Stomach (tissue), 9 donors: Measurements from ENCODE around the gene FARS2. TPM values are rescaled to one million over a fixed set of nuclear protein-coding genes. Genes with fewer than 3 reads are reported as not detected.

ENCODE experiments used
- DNase-seq, 2 donors: peaks; one replicate each; pipeline versions ENCODE4 v3.0.0 to v3.0.0-alpha.2; 2013 to 2019
- H3K27ac ChIP-seq, 5 donors: fragments of 200-600 bp in 4 of 5; sonication (generic) in 4 of 5; one replicate each; pipeline ENCODE4 v1.5.1; 2013 to 2019; ENCODE audit warnings: mild to moderate bottlenecking in 1 of 5, moderate library complexity in 1 of 5
- H3K27me3 ChIP-seq, 3 donors: fragments of 200-600 bp; sonication (generic); one replicate each; pipeline ENCODE4 v1.5.1; 2017 to 2019; ENCODE audit warnings: mixed run types in 1 of 3
- H3K36me3 ChIP-seq, 4 donors: fragments of 200-600 bp; sonication (generic); 1 replicate in 3 of 4; 2 replicates in 1 of 4; pipeline ENCODE4 v1.5.1; 2016 to 2019
- H3K4me1 ChIP-seq, 4 donors: fragments of 200-600 bp; sonication (generic); one replicate each; pipeline ENCODE4 v1.5.1; 2016 to 2019
- H3K4me3 ChIP-seq, 4 donors: fragments of 200-600 bp; sonication (generic) in 3 of 4; one replicate each; pipeline ENCODE4 v1.5.1; 2016 to 2019; ENCODE audit warnings: mild to moderate bottlenecking in 1 of 4
- H3K9me3 ChIP-seq, 4 donors: fragments of 200-600 bp; sonication (generic); one replicate each; pipeline ENCODE4 v1.5.1; 2016 to 2019
- CTCF ChIP-seq, 7 experiments: fragments of 450-650 bp in 4 of 7; fragments of 200-600 bp in 3 of 7; sonication (generic) in 3 of 7; IDR thresholded peaks; one replicate each; pipeline ENCODE4 v1.5.1; 2016 to 2019; ENCODE audit warnings: antibody characterized with exemption in 7 of 7, control low read depth in 2 of 7, mild to moderate bottlenecking in 1 of 7
- EP300 ChIP-seq: sonication (generic); formaldehyde crosslinking; IDR thresholded peaks from one replicate; pipeline ENCODE4 v1.6.1; 2017; ENCODE audit warnings: antibody characterized with exemption
- POLR2A ChIP-seq, 4 donors: fragments of 450-650 bp; IDR thresholded peaks; one replicate each; pipeline ENCODE4 v1.6.1; 2016; ENCODE audit warnings: antibody characterized with exemption in 4 of 4, control low read depth in 2 of 4, mild to moderate bottlenecking in 1 of 4, moderate library complexity in 1 of 4
- POLR2AphosphoS5 ChIP-seq, 3 donors: sonication (generic); formaldehyde crosslinking; IDR thresholded peaks; one replicate each; pipeline ENCODE4 v1.6.1; 2016; ENCODE audit warnings: antibody characterized with exemption in 3 of 3
- WGBS, 5 donors: extraction: QIAGEN DNeasy Blood & Tissue Kit in 3 of 5; methylation state at CpG; one replicate each; pipeline versions ENCODE4 v1.1.5 to v1.1.7; 2013 to 2018; 5-methylcytosine and 5-hydroxymethylcytosine counted together
- intact Hi-C: fragments of 100-400 bp; cut with DNase I; formaldehyde crosslinking; loops from one replicate; pipeline ENCODE4 v1.15.1; 2023; ENCODE audit warnings: low total_unique reads
- polyA plus RNA-seq, 3 donors: library from polyadenylated mRNA; stranded (reverse); fragments of 200-250 nt; gene quantifications; one replicate each; pipeline ENCODE4 v1.2.3, GENCODE V29; 2013
- total RNA-seq, 5 donors: library from RNA; depleted of rRNA; stranded (reverse); fragments of >200 nt; gene quantifications; one replicate each; pipeline versions ENCODE4 v1.1.0 to v1.2.3, GENCODE V29; 2014 to 2016
- donor health status: healthy with polysubstance abuse.
- donor health status: Bipolar disorder and iron deficiency.
- donor health status: healthy.

FARS2 gene
- total and polyA plus RNA-seq, 8 donors = 3.8 to 47.8 (median 15.9) TPM

GRCh38 chr6:5529015-5529414 is 267.7 kb downstream of the FARS2 start:
- Histone ChIP-seq H3K4me1 (no peaks in the 10 kb centered on the region), H3K27me3 (no peaks in the 10 kb centered on the region), H3K36me3 (no peaks in the 10 kb centered on the region), H3K4me3 (no peak overlapping the region), H3K9me3 (no peaks in the 10 kb centered on the region), H3K27ac (no peak overlapping the region)
- intact Hi-C loops = no loop called here
- no peak for DNase-seq
- 95 to 97% (median 96%) methylated on average over 6 of the region's 6 CpGs for WGBS, 5 donors
- TF ChIP-seq POLR2A (IDR thresholded peaks at IDR 0.05) (no peak), EP300 (no peak), POLR2AphosphoS5 (IDR thresholded peaks at IDR 0.05) (no peak), CTCF (IDR thresholded peaks at IDR 0.05) (no peak)

- H3K27ac ChIP-seq = no peak overlapping the region
- intact Hi-C loops = no loop called here
- no peaks in the 10 kb centered on the region for H3K27me3 ChIP-seq
- no peaks in the 10 kb centered on the region for H3K9me3 ChIP-seq
- H3K4me3 ChIP-seq = no peak overlapping the region
- no peaks in the 10 kb centered on the region for H3K4me1 ChIP-seq
- no peak for TF ChIP-seq EP300
- TF ChIP-seq POLR2A (IDR thresholded peaks at IDR 0.05) = no peak
- TF ChIP-seq POLR2AphosphoS5 (IDR thresholded peaks at IDR 0.05) = no peak
- no peak for TF ChIP-seq CTCF (IDR thresholded peaks at IDR 0.05)
- WGBS, 5 donors = 29 to 96% (median 92%) methylated on average over 1 of the region's 1 CpG
- no peaks in the 10 kb centered on the region for H3K36me3 ChIP-seq
- DNase-seq = no peak
Measured at GRCh38 chr6:5529733-5530132, 268.4 kb downstream of the FARS2 start.

- DNase-seq = no peak
- H3K27ac ChIP-seq = no peak overlapping the region
- 81 to 93% (median 93%) methylated on average over 4 of the region's 4 CpGs for WGBS, 5 donors
- H3K27me3 ChIP-seq = no peaks in the 10 kb centered on the region
- intact Hi-C loops = no loop called here
- H3K36me3 ChIP-seq = no peaks in the 10 kb centered on the region
- no peak overlapping the region for H3K4me3 ChIP-seq
- TF ChIP-seq EP300 (no peak), POLR2A (IDR thresholded peaks at IDR 0.05) (no peak), CTCF (IDR thresholded peaks at IDR 0.05) (no peak), POLR2AphosphoS5 (IDR thresholded peaks at IDR 0.05) (no peak)
- no peaks in the 10 kb centered on the region for H3K9me3 ChIP-seq
- no peaks in the 10 kb centered on the region for H3K4me1 ChIP-seq
Measured at GRCh38 chr6:5531161-5531560, 269.8 kb downstream of the FARS2 start.

GRCh38 chr6:5531853-5532375 is 270.6 kb downstream of the FARS2 start:
- no peak for DNase-seq
- H3K27ac ChIP-seq = no peak overlapping the region
- H3K4me1 ChIP-seq = peaks cover 0 to under 1% (median 0%) of the 10 kb centered on the region in 4 donors
- H3K4me3 ChIP-seq = no peak overlapping the region
- H3K27me3 ChIP-seq = no peaks in the 10 kb centered on the region
- intact Hi-C loops = no loop called here
- H3K9me3 ChIP-seq = no peaks in the 10 kb centered on the region
- H3K36me3 ChIP-seq = no peaks in the 10 kb centered on the region
- TF ChIP-seq POLR2AphosphoS5 (IDR thresholded peaks at IDR 0.05) = no peak
- TF ChIP-seq CTCF (IDR thresholded peaks at IDR 0.05) = no peak
- no peak for TF ChIP-seq POLR2A (IDR thresholded peaks at IDR 0.05)
- TF ChIP-seq EP300 = no peak
- 79 to 89% (median 83%) methylated on average over 6 of the region's 6 CpGs for WGBS, 5 donors
